Pons (tissue), 1 donor: ENCODE results near the gene ACADL.

ENCODE experiments used
- DNase-seq: peaks from one replicate; pipeline ENCODE4 v3.0.0-alpha.2; 2016; ENCODE audit warnings: low spot score

The ACADL gene

DNA sequence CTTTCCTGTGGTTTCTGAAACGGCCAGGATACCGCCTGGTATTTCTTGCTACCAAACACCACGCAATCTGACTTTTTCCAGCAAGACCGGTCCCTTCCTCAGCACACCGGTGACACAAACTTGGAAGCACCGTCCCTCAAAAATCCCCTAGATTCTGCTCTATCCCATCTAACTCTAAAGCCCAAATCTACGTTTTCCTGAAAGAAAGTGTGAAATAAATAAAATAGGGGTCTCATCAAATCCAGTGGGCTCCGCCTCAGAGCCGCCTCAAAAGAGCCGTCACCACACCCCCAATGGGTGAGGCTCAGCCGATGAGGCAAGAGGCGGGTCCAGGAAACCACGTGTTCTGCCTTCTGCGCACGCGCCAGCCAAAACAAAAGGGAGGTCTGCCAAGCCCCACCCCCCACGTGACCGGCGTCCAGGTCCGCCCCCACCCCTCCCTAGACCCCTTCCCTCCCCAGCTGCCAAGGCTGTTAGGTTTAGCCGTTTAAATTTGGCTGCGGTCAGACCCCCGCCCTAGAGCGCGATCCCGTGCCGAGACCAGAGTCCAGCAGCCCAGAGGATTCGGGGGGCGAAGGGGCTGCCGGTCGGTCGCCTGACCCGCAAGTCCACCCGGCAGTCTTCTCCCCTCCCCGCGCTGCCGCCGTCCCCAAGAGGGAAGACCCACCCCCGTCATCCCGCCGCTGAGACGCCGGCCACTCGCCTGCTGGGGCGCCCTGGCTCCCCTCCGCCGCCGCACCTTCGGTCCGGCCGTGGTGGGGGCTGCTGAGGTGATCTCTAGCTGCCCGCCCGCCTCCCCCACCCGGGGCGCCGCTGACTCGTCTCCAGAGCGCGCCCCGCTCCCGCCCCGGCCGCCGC is 54.6 kb downstream of the ACADL start:
- peak; percentile 97 for DNase-seq

DNA sequence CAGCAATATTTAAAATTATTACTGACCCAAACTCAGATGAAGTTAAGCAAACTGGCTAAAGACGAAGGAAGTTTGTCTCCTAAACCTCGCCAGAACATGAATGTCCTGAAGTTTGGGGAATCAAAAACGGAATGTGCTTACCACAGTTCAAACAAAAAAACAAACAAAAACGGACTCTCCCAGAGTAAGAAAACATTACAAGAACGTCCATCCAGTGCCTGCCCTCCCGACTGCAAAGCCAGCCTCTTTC is 55.1 kb downstream of the ACADL start:
- no peak for DNase-seq

- no peak for DNase-seq
These were observed 55.6 kb downstream of the ACADL start for GRCh38 chr2:210169516-210170195.

DNA sequence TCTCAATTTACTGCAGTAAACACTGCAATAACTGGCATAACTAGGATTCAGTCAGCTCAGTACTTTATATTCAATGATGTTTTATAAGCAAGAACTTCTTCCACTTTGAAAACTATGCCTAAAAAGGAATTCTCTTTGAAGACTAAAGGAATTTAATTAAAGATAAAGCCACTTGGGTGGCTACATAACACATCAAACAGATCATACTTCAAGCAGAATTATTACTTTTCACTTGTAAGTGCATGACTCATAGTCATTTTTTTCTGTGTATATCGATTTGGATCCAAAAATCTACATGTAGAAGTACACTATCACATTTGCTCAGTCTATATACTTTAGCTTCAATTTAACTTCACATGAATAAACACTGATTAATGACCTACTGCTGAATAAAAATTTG is 58.0 kb downstream of the ACADL start:
- DNase-seq, result no peak

GRCh38 chr2:210162466-210163124 is 62.7 kb downstream of the ACADL start:
- no peak for DNase-seq

- DNase-seq, result no peak
These were observed 66.2 kb downstream of the ACADL start for GRCh38 chr2:210159059-210159458.

DNA sequence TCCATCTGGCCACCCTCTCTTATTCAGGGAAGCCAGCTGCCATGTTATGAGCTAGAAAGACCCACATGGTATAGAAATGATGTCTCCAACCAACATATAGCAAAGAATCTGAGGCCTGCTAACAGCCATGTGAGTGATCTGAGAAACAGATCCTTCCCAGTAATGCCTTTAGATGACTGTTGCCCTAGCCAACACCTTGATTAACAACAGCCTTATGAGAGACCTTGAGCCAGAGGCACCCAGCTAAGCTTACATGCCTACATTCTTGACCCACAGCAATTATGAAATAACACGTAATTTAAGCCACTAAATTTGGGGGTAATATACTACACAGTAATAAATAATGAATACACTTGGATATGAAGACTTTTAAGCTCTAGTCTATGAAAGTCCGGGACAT is 67.0 kb downstream of the ACADL start:
- no peak for DNase-seq

DNA sequence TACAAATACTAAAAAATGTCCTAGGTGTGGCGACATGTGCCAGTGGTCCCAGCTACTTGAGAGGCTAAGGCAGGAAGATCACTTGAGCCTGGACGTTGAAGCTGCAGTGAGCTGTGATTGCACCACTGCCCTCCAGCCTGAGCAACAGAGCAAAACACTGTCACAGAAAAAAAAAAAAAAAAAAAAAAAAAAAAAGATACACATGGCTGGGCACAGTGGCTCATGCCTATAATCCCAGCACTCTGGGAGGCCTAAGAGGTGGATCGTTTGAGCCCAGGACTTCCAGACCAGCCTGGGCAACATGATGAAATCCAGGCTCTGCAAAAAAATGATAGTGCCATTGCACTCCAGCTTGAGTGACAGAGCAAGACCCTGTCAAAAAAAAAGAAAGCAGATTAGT is 67.7 kb downstream of the ACADL start:
- no peak for DNase-seq

DNA sequence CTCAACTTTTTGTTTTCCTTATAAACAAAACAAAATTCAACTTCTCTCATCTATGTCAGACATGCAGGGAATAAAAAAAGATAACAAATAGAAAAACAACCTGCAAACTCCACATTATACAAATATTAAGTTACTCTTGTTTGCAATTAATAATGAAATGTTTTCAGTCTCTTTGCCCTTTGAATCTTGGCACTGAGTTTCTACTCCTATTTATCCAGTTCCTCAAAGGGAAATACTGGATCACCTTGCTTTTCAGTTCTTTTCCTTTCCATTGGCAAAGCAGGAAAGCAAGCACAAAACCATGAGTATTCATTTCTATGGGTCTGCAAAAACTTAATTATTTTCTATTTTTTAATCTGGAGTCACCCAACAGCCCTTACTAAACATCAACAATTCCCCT is 77.6 kb downstream of the ACADL start:
- DNase-seq, result no peak
